DND-41 (cell line): ENCODE measurements around the gene CLEC4D.
"Not testable (repeated sequence)": the region's sequence is repeated elsewhere in the genome, so short reads cannot be mapped to it uniquely, and the experiment has no call there.

Experiments used
- ATAC-seq: fragments of 200-7000 bp; cut with Tn5 transposase; 3 replicates; pipeline ENCODE4 v1.9.1; 2021; ENCODE audit warnings: low read depth; ENCODE audit not compliant: insufficient read depth
- DNase-seq: peaks from one replicate; pipeline ENCODE4 v3.0.0-alpha.2; 2020
- H2AFZ ChIP-seq: 2 replicates; pipeline ENCODE4 v1.6.0; 2012; ENCODE audit warnings: low read depth, low read length
- H3K27ac ChIP-seq: 2 replicates; pipeline ENCODE4 v1.5.1; 2012; ENCODE audit warnings: low read length, inconsistent platforms
- H3K27me3 ChIP-seq: fragments of 200-600 bp; sonication (generic); 2 replicates; pipeline ENCODE4 v1.6.0; 2012; ENCODE audit warnings: low read length, mild to moderate bottlenecking, inconsistent platforms; ENCODE audit not compliant: insufficient read depth, poor library complexity
- H3K36me3 ChIP-seq: 2 replicates; pipeline ENCODE4 v1.5.1; 2012; ENCODE audit warnings: low read length, inconsistent platforms; ENCODE audit not compliant: insufficient read depth
- H3K4me1 ChIP-seq: 2 replicates; pipeline ENCODE4 v1.5.1; 2012; ENCODE audit warnings: mild to moderate bottlenecking, low read length; ENCODE audit not compliant: insufficient read depth
- H3K4me2 ChIP-seq: 2 replicates; pipeline ENCODE4 v1.6.0; 2012; ENCODE audit warnings: mild to moderate bottlenecking, moderate library complexity, low read length, inconsistent platforms; ENCODE audit not compliant: insufficient read depth
- H3K4me3 ChIP-seq, 2 experiments: fragments of 200-600 bp in 1 of 2; shearing (Covaris generic) in 1 of 2; 2 replicates each; pipeline ENCODE4 v1.5.1; 2012 to 2016; ENCODE audit warnings: inconsistent platforms in 2 of 2, low read length in 2 of 2, mild to moderate bottlenecking in 2 of 2, low read depth in 1 of 2, moderate library complexity in 1 of 2
- H3K79me2 ChIP-seq: 2 replicates; pipeline ENCODE4 v1.6.0; 2012; ENCODE audit warnings: low read length, inconsistent platforms; ENCODE audit not compliant: insufficient read depth
- H3K9ac ChIP-seq: 2 replicates; pipeline ENCODE4 v1.6.0; 2012; ENCODE audit warnings: low read depth, mild to moderate bottlenecking, inconsistent platforms, low read length, moderate library complexity
- H3K9me3 ChIP-seq: 2 replicates; pipeline ENCODE4 v1.5.1; 2012; ENCODE audit warnings: low read length, moderate library complexity, mild to moderate bottlenecking, inconsistent platforms; ENCODE audit not compliant: insufficient read depth, severe bottlenecking
- H4K20me1 ChIP-seq: 2 replicates; pipeline ENCODE4 v1.6.0; 2012; ENCODE audit warnings: low read length; ENCODE audit not compliant: insufficient read depth
- CTCF ChIP-seq: IDR thresholded peaks from 2 replicates; pipeline ENCODE4 v1.5.1; 2012; ENCODE audit warnings: borderline replicate concordance, low read length, moderate library complexity, mild to moderate bottlenecking; ENCODE audit not compliant: poor library complexity, severe bottlenecking; ENCODE audit errors: extremely low read depth
- EZH2 ChIP-seq: IDR thresholded peaks from 3 replicates; pipeline ENCODE4 v1.6.1; 2012; ENCODE audit warnings: borderline replicate concordance, low read depth, mild to moderate bottlenecking, moderate library complexity, low read length, inconsistent platforms; ENCODE audit not compliant: severe bottlenecking

Gene CLEC4D

DNA sequence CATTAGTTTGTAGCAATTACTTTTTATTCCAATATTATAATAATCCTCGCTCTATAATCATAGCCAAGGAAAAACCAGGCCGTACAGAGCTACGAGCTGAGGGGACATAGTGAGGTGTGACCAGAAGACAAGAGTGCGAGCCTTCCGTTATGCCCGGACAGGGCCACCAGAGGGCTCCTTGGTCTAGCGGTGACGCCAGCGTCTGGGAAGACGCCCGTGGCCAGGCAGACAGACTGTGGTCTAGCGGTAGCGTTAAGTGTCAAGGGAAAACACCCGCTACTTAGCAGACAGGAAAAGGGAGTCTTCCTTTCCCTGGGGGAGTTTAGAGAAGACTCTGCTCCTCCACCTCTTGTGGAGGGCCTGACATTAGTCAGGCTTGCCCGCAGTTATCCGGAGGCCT is 24.5 kb downstream of the CLEC4D start:
- not testable (repeated sequence) for H2AFZ ChIP-seq, H3K4me1 ChIP-seq, H3K9ac ChIP-seq, H3K36me3 ChIP-seq, H3K9me3 ChIP-seq, H3K4me2 ChIP-seq, H3K4me3 ChIP-seq, H4K20me1 ChIP-seq, H3K27me3 ChIP-seq, ATAC-seq, H3K79me2 ChIP-seq, H3K27ac ChIP-seq
- TF ChIP-seq CTCF: peak; percentile 14
- DNase-seq: peak; percentile 6

DNA sequence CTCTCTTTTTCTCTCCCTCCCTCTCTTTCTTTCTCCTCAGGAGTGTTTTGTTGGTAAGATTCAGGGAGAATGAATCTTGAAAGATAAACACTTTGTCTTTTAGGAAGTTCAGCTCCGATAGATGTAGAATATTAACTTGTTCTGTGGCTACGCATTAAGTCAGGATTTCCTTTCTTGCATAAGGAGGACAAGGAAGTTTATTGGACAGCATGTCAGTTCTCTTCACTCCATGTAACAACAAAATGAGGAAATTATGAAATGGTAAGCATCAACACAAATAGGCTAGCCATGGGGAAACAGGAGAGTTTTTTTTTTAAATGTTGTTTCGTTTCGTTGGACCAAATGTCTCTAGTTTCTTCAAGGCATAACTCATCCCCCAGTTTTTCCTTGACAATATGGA is 27.5 kb downstream of the CLEC4D start, which contains the start of gene CLEC4E:
Gene CLEC4E, minus strand, starts transcription at position 75 of the 400 bp plus-strand sequence. CDS start 108 bp downstream, outside the sequence.
- H3K27ac ChIP-seq, H3K4me1 ChIP-seq, H3K4me3 ChIP-seq, DNase-seq, H3K36me3 ChIP-seq, H3K4me2 ChIP-seq, H3K79me2 ChIP-seq, H2AFZ ChIP-seq, H4K20me1 ChIP-seq, ATAC-seq, H3K27me3 ChIP-seq, H3K9ac ChIP-seq, H3K9me3 ChIP-seq: not testable (repeated sequence)

- no peak overlapping the region for H3K9ac ChIP-seq
- no peaks in the 10 kb centered on the region for H3K9me3 ChIP-seq
- DNase-seq: no peak
Measured at GRCh38 chr12:8541562-8541961, 28.3 kb downstream of the CLEC4D start.

DNA sequence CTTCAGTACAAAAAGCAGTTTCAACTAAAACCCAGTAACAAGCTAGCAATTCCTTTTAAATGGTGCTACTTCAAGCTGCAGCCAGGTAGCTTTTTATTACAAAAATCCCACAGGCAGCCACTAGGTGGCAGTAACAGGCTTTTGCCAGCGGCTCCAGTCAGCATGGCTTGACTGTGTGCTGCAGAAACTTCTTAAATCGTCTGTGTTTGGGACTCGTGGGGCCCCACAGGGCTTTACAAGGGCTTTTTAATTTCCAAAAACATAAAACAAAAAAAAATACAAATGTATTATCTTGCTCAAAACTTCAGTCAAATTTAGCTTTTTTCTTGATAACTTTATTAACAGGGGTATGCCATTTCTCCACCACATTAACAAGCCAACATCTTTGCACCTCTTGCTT is 31.0 kb downstream of the CLEC4D start:
- DNase-seq (peak; percentile 66), ATAC-seq (peak; percentile 77)
- H3K27me3 ChIP-seq: peaks cover 5% of the 10 kb centered on the region
- H3K79me2 ChIP-seq: no peaks in the 10 kb centered on the region
- H4K20me1 ChIP-seq: no peaks in the 10 kb centered on the region
- H3K9me3 ChIP-seq: no peaks in the 10 kb centered on the region
- no peak overlapping the region for H3K9ac ChIP-seq
- H2AFZ ChIP-seq: no peak overlapping the region
- no peak overlapping the region for H3K27ac ChIP-seq
- no peaks in the 10 kb centered on the region for H3K36me3 ChIP-seq
- TF ChIP-seq EZH2 (no peak), CTCF (peak; percentile 83)
- H3K4me2 ChIP-seq: no peak overlapping the region
- H3K4me3 ChIP-seq: no peak overlapping the region
- H3K4me1 ChIP-seq: no peaks in the 10 kb centered on the region

More at GRCh38 chr12:8541562-8541961, 28.3 kb downstream of the CLEC4D start:
- Histone ChIP-seq H3K79me2 (no peaks in the 10 kb centered on the region), H3K4me3 (no peak overlapping the region), H2AFZ (no peak overlapping the region), H4K20me1 (no peaks in the 10 kb centered on the region), H3K27me3 (peaks cover 3% of the 10 kb centered on the region), H3K4me2 (no peak overlapping the region), H3K36me3 (no peaks in the 10 kb centered on the region), H3K27ac (no peak overlapping the region), H3K4me1 (no peaks in the 10 kb centered on the region)
- ATAC-seq: no peak
- TF ChIP-seq EZH2 (no peak), CTCF (no peak)
